Hematopoietic multipotent progenitor cell treated with erythropoietin and hydrocortisone succinate and interleukin-3 and kit ligand, for 8 days (in vitro differentiated cells): ENCODE data around the gene CETN1.

Source experiments
- DNase-seq: peaks from one replicate; pipeline ENCODE4 v3.0.0-alpha.2; 2015

The CETN1 gene

GRCh38 chr18:580154-580553 is at the start of gene CETN1:
TSS of gene CETN1 (plus strand) at chr18:580380. CDS start at chr18:580409, 29 bp downstream.
- DNase-seq, result no peak

- no peak for DNase-seq
Measured at GRCh38 chr18:532018-532417, 48.2 kb upstream of the CETN1 start.

- DNase-seq, result no peak
Measured at GRCh38 chr18:532632-533031, 47.5 kb upstream of the CETN1 start.

- no peak for DNase-seq
Measured at GRCh38 chr18:533995-534601, 46.1 kb upstream of the CETN1 start.

GRCh38 chr18:543447-544078 is 36.6 kb upstream of the CETN1 start:
- DNase-seq, result no peak

GRCh38 chr18:549967-550366 is 30.2 kb upstream of the CETN1 start:
- no peak for DNase-seq

- DNase-seq, result no peak
Measured at GRCh38 chr18:551404-552061, 28.6 kb upstream of the CETN1 start.

GRCh38 chr18:555705-556457 is 24.3 kb upstream of the CETN1 start:
- DNase-seq, result no peak

GRCh38 chr18:564708-565561 is 15.2 kb upstream of the CETN1 start:
- no peak for DNase-seq

GRCh38 chr18:565562-566061 is 14.6 kb upstream of the CETN1 start:
- DNase-seq, result no peak

- DNase-seq, result no peak
Measured at GRCh38 chr18:567122-567521, 13.1 kb upstream of the CETN1 start.

- DNase-seq, result no peak
Measured at GRCh38 chr18:568731-569130, 11.4 kb upstream of the CETN1 start.

GRCh38 chr18:570256-570655 is 9.9 kb upstream of the CETN1 start:
- DNase-seq, result no peak

- no peak for DNase-seq
Measured at GRCh38 chr18:570697-571096, 9.5 kb upstream of the CETN1 start.

GRCh38 chr18:572091-572830 is 7.9 kb upstream of the CETN1 start:
- no peak for DNase-seq

GRCh38 chr18:572831-573289 is 7.3 kb upstream of the CETN1 start:
- DNase-seq, result no peak

- DNase-seq, result no peak
Measured at GRCh38 chr18:573385-573784, 6.8 kb upstream of the CETN1 start.

GRCh38 chr18:574149-574860 is 5.9 kb upstream of the CETN1 start:
- no peak for DNase-seq

- no peak for DNase-seq
Measured at GRCh38 chr18:574865-575645, 5.1 kb upstream of the CETN1 start.

- no peak for DNase-seq
Measured at GRCh38 chr18:576924-577323, 3.3 kb upstream of the CETN1 start.
